Testis (tissue), 2 donors: ENCODE results near the gene DISC1.

ENCODE experiments used
- CTCF ChIP-seq, 3 experiments: fragments of 450-650 bp in 2 of 3; fragments of 200-600 bp in 1 of 3; sonication (generic) in 1 of 3; IDR thresholded peaks; one replicate each; pipeline ENCODE4 v1.5.1; 2016 to 2019; ENCODE audit warnings: antibody characterized with exemption in 3 of 3, mild to moderate bottlenecking in 2 of 3, moderate library complexity in 1 of 3
- POLR2A ChIP-seq: fragments of 450-650 bp; IDR thresholded peaks from one replicate; pipeline ENCODE4 v1.6.1; 2017; ENCODE audit warnings: antibody characterized with exemption, mild to moderate bottlenecking, moderate library complexity

- no peak for TF ChIP-seq POLR2A
- TF ChIP-seq CTCF (IDR thresholded peaks at IDR 0.05), result no peak
These were observed 27.0 kb downstream of the DISC1 start for GRCh38 chr1:231653632-231654031.
